Measurements from ENCODE around the gene ATP6V1F.

Gene ATP6V1F

DNA sequence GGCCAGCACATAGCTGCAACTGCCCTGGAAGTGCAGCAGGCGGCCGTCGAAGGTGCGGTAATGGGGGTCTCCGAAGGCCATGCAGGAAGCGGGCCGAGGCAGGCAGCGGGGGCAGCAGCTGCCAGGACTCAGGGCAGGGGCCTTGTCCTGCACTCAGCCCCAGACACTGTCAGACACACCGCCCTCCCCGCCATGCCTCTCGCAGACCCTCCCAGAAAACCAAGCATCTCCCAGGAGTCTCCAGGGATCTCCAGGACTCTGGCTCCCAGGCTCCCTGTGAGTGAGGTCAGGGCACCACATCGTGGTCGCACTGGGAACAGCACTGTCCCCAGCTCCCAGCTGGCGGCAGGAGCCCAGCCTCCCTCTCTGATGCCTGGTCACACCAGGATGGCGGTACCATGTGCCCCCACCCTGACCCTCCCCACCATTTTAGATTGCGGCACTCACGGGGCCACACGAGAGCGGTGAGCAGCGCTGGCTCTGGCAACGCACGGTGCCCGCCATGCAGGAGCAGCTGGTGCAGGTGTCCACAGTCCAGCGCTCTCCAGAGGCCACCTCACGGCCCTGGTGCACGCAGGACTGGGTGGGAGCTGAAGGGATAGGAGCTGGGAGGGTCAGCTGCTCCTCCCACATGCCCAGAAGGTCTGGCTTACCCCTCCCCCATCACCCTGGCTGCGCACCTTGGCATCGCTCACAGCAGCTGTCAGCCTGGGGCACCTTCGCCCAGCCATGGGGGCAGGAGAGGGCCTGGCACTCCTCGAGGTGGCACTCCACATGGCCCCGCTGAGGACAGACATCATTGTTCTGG, 17.5 kb downstream of the ATP6V1F start:
- Histone ChIP-seq H3K36me3 (ENCODE audit: insufficient read depth, low read length) (no peaks in the 10 kb centered on the region), H3K4me2 (ENCODE audit: low read length) (no peak overlapping the region), H3K4me3 (ENCODE audit: low read depth, low read length, poor library complexity, severe bottlenecking) (no peak overlapping the region), H3K27ac (ENCODE audit: low read depth, low read length, poor library complexity, severe bottlenecking) (no peak overlapping the region), H3F3A (ENCODE audit: insufficient read depth, low read length) (no peaks in the 10 kb centered on the region), H3K9ac (ENCODE audit: low read length) (no peak overlapping the region), H2AFZ (ENCODE audit: low read length) (no peak overlapping the region), H3K79me2 (ENCODE audit: insufficient read depth, low read length) (no peaks in the 10 kb centered on the region), H3K4me1 (ENCODE audit: insufficient read depth, low read length, severe bottlenecking) (peaks cover 9% of the 10 kb centered on the region), H4K20me1 (ENCODE audit: insufficient read depth, low read length) (no peaks in the 10 kb centered on the region), H3K27me3 (ENCODE audit: insufficient read depth, low read length) (peaks cover 4% of the 10 kb centered on the region; the same call in 1 of the 2 replicates), H3K9me2 (ENCODE audit: low read depth, low read length) (no peaks in the 10 kb centered on the region), H3K9me3 (ENCODE audit: low read length) (no peaks in the 10 kb centered on the region)
- TF ChIP-seq, protein P1, sequence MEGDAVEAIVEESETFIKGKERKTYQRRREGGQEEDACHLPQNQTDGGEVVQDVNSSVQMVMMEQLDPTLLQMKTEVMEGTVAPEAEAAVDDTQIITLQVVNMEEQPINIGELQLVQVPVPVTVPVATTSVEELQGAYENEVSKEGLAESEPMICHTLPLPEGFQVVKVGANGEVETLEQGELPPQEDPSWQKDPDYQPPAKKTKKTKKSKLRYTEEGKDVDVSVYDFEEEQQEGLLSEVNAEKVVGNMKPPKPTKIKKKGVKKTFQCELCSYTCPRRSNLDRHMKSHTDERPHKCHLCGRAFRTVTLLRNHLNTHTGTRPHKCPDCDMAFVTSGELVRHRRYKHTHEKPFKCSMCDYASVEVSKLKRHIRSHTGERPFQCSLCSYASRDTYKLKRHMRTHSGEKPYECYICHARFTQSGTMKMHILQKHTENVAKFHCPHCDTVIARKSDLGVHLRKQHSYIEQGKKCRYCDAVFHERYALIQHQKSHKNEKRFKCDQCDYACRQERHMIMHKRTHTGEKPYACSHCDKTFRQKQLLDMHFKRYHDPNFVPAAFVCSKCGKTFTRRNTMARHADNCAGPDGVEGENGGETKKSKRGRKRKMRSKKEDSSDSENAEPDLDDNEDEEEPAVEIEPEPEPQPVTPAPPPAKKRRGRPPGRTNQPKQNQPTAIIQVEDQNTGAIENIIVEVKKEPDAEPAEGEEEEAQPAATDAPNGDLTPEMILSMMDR (IDR thresholded peaks at IDR 0.05; ENCODE audit: low read length) = peak; percentile 48; the same call in 1 of the 2 replicates
- no peak for TF ChIP-seq EZH2 (IDR thresholded peaks at IDR 0.05; ENCODE audit: borderline replicate concordance, low read length)

DNA sequence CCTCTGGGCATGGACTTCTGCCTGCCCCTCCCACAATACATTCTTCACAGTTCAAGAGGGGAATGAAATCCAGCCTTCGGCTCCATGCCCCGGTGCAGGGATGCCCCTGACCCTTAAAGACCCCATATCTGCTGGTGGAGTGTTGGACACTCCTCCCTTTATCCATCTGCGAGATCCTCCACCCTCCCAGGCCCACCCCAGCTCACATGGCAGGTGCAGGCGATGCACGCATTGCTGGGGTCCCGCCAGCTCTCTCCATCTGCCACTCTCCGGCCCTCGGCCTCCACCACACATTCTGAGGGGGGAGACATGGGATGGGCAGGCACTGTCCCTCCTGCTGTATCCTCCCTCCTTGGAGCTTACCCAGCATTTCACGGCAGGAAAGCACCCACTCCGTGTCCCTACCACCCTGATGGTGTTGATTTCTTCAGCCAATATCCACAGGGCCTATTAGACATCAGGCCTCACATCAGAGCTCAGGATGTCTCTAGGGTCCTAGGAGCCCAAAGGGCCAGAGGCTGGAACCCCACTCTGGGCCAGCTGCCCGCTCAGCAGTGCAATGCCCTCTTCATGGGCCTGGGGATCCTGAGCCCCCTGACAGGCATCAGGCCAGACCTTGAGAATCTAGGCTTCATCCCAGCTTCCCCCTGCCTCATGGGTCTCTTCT, 18.3 kb downstream of the ATP6V1F start:
- H4K20me1 ChIP-seq (ENCODE audit: insufficient read depth, low read length) = no peaks in the 10 kb centered on the region
- H3K79me2 ChIP-seq (ENCODE audit: insufficient read depth, low read length) = no peaks in the 10 kb centered on the region
- peaks cover 9% of the 10 kb centered on the region for H3K4me1 ChIP-seq (ENCODE audit: insufficient read depth, low read length, severe bottlenecking)
- H3K9me3 ChIP-seq (ENCODE audit: low read length) = no peaks in the 10 kb centered on the region
- no peaks in the 10 kb centered on the region for H3F3A ChIP-seq (ENCODE audit: insufficient read depth, low read length)
- no peak overlapping the region for H3K4me3 ChIP-seq (ENCODE audit: low read depth, low read length, poor library complexity, severe bottlenecking)
- no peak for TF ChIP-seq EZH2 (IDR thresholded peaks at IDR 0.05; ENCODE audit: borderline replicate concordance, low read length)
- TF ChIP-seq, protein P1 (IDR thresholded peaks at IDR 0.05; ENCODE audit: low read length) = no peak
- H2AFZ ChIP-seq (ENCODE audit: low read length) = no peak overlapping the region
- H3K27ac ChIP-seq (ENCODE audit: low read depth, low read length, poor library complexity, severe bottlenecking) = no peak overlapping the region
- H3K4me2 ChIP-seq (ENCODE audit: low read length) = no peak overlapping the region
- H3K27me3 ChIP-seq (ENCODE audit: insufficient read depth, low read length) = peaks cover under 1% of the 10 kb centered on the region; the same call in 1 of the 2 replicates
- H3K9me2 ChIP-seq (ENCODE audit: low read depth, low read length) = no peaks in the 10 kb centered on the region
- no peaks in the 10 kb centered on the region for H3K36me3 ChIP-seq (ENCODE audit: insufficient read depth, low read length)
- no peak overlapping the region for H3K9ac ChIP-seq (ENCODE audit: low read length)

DNA sequence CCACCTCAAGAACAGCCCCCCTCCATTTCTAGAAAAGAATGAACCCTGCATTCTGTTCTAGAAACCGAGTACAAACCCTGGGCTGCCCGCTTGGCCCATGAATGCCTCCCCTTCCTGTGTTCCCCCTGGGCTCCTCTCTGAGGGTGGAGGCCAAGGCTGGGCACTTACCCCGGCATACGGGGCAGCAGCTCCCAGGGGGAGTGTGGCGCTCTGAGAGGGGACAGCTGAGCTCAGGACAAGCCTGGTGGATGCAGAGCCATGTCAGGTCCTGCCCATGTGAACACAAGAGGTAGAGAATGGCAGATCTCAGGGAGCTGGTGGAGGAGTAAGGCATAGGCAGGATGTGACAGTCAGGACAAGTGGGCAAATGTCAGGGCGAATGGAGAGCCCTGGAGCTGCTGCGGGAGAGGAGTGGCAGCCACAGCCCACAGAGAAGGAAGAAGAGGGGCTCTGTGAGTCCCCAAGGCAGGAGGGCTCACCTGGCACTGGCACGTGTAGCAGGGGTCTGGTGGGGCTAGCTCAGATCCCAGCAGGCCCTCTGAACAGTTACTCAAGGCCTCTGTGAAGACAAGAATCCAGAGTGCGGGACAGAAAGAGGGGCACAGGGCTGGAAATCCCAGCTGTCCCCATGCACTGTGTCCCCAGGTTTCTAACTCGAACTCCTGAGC, 18.9 kb downstream of the ATP6V1F start:
- no peaks in the 10 kb centered on the region for H3K9me2 ChIP-seq (ENCODE audit: low read depth, low read length)
- H2AFZ ChIP-seq (ENCODE audit: low read length) = no peak overlapping the region

More for the DNA sequence above, 18.9 kb downstream of the ATP6V1F start:
- Histone ChIP-seq H3F3A (ENCODE audit: insufficient read depth, low read length) (no peaks in the 10 kb centered on the region), H4K20me1 (ENCODE audit: insufficient read depth, low read length) (no peaks in the 10 kb centered on the region), H3K27me3 (ENCODE audit: insufficient read depth, low read length) (no peaks in the 10 kb centered on the region; the same call in 1 of the 2 replicates), H3K4me1 (ENCODE audit: insufficient read depth, low read length, severe bottlenecking) (peaks cover 9% of the 10 kb centered on the region), H3K4me2 (ENCODE audit: low read length) (no peak overlapping the region), H3K9me3 (ENCODE audit: low read length) (no peaks in the 10 kb centered on the region), H3K9ac (ENCODE audit: low read length) (no peak overlapping the region), H3K36me3 (ENCODE audit: insufficient read depth, low read length) (no peaks in the 10 kb centered on the region), H3K27ac (ENCODE audit: low read depth, low read length, poor library complexity, severe bottlenecking) (no peak overlapping the region), H3K79me2 (ENCODE audit: insufficient read depth, low read length) (no peaks in the 10 kb centered on the region), H3K4me3 (ENCODE audit: low read depth, low read length, poor library complexity, severe bottlenecking) (no peak overlapping the region)
- no peak for TF ChIP-seq EZH2 (IDR thresholded peaks at IDR 0.05; ENCODE audit: borderline replicate concordance, low read length)
- TF ChIP-seq, protein P1 (IDR thresholded peaks at IDR 0.05; ENCODE audit: low read length) = no peak

Measured in OCI-LY1 (cell line).